GM10248 (cell line): ENCODE results near the gene ACSS2.

Experiments used
- CTCF ChIA-PET: fragments of 300-600 bp; sonication (Branson Sonifier 250); formaldehyde crosslinking; extraction: SDS; loops from one replicate; lab custom pipeline; 2021; ENCODE audit warnings: antibody characterized with exemption; lab: Yijun Ruan, JAX
- POLR2A ChIA-PET: fragments of 350-650 bp; sonication (Branson Sonifier 250); formaldehyde crosslinking; extraction: SDS; loops from one replicate; lab custom pipeline; 2020; ENCODE audit warnings: antibody characterized with exemption; lab: Yijun Ruan, JAX
- DNase-seq: peaks from one replicate; pipeline ENCODE4 v3.0.0; 2012; ENCODE audit errors: extremely low spot score
- TF ChIP-seq, protein P1 (sequence below): IDR thresholded peaks from 2 replicates; pipeline ENCODE4 v1.5.1; 2012; ENCODE audit warnings: mild to moderate bottlenecking, low read depth; ENCODE audit errors: extremely low read depth, missing control alignments, control extremely low read depth

ACSS2 gene

DNA sequence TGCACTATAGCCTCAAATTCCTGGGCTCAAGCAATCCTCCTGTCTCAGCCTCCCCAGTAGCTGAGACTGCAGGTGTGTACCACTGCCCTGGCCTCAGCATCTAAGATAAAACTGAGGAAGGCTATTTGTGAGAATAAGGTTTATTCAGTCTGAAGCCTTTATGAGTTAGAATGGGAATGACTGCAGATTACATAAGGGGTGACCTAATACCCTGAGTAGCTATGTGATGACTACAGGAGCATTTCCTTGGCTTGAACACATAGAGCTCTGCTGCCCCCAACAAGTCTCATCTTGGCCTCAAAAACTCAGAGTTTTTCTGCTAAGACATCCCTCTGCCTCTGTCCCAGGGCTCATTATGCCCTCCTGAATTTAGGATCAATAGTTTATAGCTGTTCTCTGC lies 71.6 kb downstream of the ACSS2 start:
- CTCF ChIA-PET: no interaction called here
- TF ChIP-seq, protein P1, sequence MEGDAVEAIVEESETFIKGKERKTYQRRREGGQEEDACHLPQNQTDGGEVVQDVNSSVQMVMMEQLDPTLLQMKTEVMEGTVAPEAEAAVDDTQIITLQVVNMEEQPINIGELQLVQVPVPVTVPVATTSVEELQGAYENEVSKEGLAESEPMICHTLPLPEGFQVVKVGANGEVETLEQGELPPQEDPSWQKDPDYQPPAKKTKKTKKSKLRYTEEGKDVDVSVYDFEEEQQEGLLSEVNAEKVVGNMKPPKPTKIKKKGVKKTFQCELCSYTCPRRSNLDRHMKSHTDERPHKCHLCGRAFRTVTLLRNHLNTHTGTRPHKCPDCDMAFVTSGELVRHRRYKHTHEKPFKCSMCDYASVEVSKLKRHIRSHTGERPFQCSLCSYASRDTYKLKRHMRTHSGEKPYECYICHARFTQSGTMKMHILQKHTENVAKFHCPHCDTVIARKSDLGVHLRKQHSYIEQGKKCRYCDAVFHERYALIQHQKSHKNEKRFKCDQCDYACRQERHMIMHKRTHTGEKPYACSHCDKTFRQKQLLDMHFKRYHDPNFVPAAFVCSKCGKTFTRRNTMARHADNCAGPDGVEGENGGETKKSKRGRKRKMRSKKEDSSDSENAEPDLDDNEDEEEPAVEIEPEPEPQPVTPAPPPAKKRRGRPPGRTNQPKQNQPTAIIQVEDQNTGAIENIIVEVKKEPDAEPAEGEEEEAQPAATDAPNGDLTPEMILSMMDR: no peak
- POLR2A ChIA-PET: no interaction called here
- DNase-seq: no peak

DNA sequence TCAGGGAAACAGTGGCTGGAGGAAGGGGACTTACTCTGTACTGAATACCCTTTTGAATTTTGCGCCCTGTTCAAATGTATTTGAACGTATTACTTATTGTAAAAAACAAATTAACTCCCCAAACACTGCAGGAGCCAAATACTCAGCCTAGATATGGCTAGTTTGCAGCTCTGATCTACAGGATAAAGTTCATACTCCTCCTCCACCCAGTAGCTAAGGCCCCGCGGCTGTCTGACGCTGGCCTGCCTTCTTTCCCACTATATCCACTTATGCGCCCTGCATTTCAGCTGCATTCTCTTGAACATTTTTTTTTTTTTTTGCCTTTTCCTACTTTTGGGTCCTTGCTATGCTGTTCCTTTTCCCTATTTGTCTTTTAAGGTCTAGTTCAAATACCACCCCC lies 72.7 kb downstream of the ACSS2 start:
- POLR2A ChIA-PET: no interaction called here
- no peak for DNase-seq
- TF ChIP-seq, protein P1: no peak
- CTCF ChIA-PET: interaction anchor here (4.4 kb wide), 1 partner anchor 75 kb away, joined by 24 read pairs; the partner anchor contains the start of gene GGT7

DNA sequence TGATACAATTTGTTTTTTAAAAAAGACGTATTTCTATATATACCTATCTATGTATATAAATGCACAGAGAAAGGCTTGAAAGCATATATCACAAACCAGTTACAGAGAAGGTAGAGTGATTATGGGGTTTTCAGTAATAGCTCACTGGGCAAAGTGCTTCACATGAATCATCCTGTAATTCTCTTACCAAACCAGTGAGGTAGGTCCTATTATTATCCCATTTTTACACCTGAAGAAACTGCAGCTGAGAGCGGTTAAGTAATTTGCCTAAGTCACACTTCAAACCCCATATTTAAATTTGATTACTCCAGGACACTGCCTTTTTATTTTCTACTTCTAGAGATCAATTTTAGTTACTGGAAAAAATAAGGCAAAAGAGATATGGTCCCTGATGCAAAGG lies 74.8 kb downstream of the ACSS2 start:
- TF ChIP-seq, protein P1: no peak
- POLR2A ChIA-PET: interaction anchor here (0.6 kb wide), 1 partner anchor 21 kb away, joined by 4 read pairs; no protein-coding TSS in a partner anchor
- DNase-seq: no peak
- CTCF ChIA-PET: interaction anchor here (4.4 kb wide), 1 partner anchor 77 kb away, joined by 24 read pairs; the partner anchor contains the start of gene GGT7

DNA sequence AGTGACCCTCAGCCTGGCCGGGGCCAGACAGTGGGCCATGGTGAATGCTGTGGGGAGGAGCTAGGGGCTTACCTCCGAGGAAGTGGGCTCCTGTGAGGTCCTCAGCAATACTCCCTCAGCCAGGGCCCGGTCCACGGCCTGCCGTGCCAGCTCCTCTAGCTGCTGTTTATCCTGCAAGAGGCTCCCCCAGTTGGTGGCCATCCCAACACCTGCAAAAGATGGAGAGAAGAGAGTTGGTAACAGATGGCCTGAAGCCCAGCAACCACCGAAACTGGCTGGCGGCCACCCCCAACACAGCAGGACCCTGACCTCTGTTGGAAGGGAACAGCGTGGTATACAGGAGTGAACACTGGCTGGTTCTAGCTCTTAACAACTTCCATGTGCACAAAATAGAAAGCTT lies 75.2 kb downstream of the ACSS2 start:
- POLR2A ChIA-PET: interaction anchor here (0.6 kb wide), 1 partner anchor 22 kb away, joined by 4 read pairs; no protein-coding TSS in a partner anchor
- DNase-seq: no peak
- TF ChIP-seq, protein P1: no peak
- CTCF ChIA-PET: interaction anchor here (4.4 kb wide), 1 partner anchor 77 kb away, joined by 24 read pairs; the partner anchor contains the start of gene GGT7

DNA sequence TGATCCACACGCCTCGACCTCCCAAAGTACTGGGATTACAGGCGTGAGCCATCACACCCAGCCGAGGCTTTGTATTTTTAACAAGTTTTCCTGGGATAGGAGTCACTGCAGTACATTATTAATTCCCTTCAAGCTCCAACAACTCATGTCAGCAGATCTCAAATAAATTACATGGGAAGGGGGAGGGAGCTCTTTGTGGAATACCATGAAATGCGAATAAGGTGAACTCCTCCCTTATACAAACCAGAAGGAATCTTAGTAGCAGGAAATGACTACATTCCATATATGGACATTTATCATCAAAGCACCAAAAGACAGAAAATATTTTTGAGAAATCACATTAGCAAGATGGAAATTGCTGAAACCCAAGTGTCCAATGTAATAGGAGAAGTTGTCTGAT lies 76.3 kb downstream of the ACSS2 start:
- POLR2A ChIA-PET: no interaction called here
- CTCF ChIA-PET: interaction anchor here (4.4 kb wide), 1 partner anchor 78 kb away, joined by 24 read pairs; the partner anchor contains the start of gene GGT7
- no peak for DNase-seq
- TF ChIP-seq, protein P1: no peak

DNA sequence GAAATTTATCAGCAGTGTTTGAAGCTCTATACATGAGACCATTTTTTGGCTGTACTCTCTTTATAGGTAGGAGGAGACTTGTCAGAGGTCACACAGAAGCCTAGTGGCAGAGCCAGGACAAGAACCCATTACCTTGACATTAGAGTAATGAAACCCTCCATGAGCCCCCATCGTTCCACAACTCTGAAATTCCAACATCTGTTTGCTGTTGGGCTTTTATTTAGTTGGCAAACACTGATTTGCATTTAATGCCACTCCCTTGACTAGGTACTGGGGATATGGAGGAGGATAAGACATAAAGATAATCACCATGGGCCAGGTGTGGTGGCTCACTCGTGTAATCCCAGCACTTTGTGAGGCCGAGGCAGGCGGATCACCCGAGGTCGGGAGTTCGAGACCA lies 77.5 kb downstream of the ACSS2 start:
- ChIA-PET POLR2A (no interaction called here), CTCF (interaction anchor here (5.0 kb wide), 1 partner anchor 79 kb away, joined by 55 read pairs; the partner anchor contains the start of genes ACSS2 and GGT7)
- no peak for DNase-seq
- TF ChIP-seq, protein P1: no peak
